Measurements from ENCODE around the gene DPP3.
"Not testable (repeated sequence)": the region's sequence is repeated elsewhere in the genome, so short reads cannot be mapped to it uniquely, and the experiment has no call there.

Gene DPP3, protein sequence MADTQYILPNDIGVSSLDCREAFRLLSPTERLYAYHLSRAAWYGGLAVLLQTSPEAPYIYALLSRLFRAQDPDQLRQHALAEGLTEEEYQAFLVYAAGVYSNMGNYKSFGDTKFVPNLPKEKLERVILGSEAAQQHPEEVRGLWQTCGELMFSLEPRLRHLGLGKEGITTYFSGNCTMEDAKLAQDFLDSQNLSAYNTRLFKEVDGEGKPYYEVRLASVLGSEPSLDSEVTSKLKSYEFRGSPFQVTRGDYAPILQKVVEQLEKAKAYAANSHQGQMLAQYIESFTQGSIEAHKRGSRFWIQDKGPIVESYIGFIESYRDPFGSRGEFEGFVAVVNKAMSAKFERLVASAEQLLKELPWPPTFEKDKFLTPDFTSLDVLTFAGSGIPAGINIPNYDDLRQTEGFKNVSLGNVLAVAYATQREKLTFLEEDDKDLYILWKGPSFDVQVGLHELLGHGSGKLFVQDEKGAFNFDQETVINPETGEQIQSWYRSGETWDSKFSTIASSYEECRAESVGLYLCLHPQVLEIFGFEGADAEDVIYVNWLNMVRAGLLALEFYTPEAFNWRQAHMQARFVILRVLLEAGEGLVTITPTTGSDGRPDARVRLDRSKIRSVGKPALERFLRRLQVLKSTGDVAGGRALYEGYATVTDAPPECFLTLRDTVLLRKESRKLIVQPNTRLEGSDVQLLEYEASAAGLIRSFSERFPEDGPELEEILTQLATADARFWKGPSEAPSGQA

DNA sequence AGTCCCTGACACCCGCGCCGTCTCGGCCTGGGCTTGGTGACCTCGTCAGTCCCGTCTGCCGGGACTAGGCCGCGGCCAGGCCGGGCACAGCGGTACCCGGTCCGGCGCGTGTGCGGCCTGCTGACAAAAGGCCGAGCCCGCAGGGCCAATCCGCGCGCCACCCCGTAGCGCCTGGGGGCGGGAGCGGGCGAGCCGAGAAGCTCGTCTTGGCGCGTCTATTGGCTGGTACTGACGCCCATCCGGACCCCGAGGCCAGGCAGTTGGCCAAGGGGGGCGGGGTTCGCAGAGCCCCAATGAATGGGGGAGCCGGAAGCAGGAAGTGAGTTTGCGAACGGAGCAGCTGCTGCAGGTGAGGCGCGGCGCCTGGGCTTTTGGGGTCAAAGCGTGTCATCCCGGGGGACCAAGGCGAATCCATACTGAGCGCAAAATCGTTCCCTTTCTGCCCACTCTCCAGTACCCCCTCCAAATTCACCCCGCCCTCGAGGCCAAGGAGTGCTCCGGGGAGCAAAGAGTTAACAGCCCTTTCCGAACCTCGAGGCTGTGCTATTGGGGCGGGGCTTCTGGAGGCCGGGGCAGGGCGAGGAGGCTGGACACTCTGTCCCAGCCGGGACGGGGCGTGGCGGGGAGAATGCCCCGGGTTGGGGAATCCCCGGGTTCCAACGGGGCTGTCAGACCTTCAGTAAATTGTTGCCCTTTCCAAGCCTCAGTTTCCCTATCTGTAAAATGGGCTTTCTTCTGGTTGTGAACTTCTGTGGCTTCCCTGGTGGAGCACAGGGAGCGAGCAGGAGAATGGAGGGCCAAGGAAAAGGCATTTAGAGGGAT is at the start of gene DPP3:
DPP3 (plus strand) TSS at position 318 of the 822 bp plus-strand sequence. CDS start 1,767 bp downstream, outside the sequence.
- DNase-seq, result peak; percentile 90 to 91

DNA sequence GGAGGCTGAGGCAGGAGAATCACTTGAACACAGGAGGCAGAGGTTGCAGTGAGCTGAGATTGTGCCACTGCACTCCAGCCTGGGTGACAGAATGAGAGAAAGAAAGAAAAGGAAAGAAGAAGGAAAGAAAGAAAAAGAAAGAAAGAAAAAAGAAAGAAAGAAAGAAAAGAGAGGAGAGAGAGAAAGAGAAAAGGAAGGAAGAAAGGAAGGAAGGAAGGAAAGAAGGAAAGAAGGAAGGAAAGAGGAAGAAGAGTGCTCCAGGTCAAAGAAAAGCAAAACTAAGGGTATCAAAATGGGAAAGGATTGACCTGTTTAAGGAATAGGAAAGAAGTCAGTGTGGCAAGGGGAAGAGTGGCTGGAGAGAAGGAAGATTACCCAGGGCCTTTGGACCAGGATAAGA is 48.9 kb upstream of the DPP3 start:
- DNase-seq, result not testable (repeated sequence)

DNA sequence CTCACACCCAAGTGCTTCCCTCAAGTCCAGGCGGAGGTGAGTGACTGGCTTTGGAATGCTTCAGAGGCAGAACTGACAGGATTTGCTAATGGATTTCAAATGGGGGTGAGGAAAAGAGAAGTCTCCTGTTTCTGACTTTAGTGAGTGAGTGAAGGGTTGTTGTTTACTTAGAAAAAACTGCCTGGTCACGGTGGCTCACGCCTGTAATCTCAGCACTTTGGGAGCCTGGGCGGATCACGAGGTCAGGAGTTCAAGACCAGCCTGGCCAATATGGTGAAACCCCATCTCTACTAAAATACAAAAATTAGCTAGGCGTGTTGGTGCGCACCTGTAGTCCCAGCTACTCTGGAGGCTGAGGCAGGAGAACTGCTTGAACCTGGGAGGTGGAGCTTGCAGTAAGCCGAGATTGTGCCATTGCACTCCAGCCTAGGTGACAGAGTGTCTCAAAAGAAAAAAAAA is 48.3 kb upstream of the DPP3 start:
- DNase-seq, result not testable (repeated sequence)

DNA sequence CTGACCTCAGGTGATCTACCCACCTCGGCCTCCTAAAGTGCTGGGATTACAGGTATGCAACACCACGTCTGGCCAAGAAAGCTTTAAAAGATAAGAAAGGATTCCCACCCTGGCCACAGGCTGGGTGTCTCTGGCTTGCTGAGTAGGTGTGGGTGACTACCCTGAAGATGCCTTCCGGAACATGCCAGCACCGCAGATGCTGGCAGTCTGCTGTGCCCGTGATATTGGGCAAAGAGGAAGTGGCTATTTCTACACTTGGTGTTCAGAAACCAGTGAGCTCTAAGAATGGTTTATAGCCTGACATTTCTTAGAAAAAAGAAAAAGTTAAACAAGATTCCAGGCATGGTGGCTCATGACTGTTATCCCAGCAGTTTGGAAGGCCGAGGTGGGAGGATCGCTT is 47.6 kb upstream of the DPP3 start:
- DNase-seq, result no peak

DNA sequence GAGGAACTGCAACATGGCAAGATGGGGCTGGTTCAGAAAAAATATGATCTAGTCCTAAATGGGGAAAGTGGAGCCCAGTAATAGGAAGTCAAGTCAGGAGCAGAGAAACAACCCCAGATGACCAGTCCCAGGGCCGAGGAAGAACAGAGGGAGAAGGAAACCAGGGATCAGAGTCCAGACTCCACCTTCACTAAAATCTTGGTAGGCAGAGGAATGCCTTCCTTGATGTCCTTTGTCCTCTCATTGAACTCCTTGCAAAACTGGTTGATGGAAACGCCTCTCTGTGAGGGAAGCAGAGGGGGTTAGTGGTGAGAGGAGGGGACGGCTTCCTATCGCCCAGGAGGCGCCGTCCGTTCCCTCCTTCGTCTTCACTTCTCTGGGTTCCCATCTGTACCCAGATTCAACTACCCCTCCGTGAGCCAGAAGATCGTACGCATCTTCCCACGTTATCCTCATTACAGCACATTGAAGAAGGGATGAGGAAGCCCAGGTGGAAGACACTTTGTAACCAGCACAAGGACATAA is 42.2 kb upstream of the DPP3 start:
- no peak for DNase-seq

DNA sequence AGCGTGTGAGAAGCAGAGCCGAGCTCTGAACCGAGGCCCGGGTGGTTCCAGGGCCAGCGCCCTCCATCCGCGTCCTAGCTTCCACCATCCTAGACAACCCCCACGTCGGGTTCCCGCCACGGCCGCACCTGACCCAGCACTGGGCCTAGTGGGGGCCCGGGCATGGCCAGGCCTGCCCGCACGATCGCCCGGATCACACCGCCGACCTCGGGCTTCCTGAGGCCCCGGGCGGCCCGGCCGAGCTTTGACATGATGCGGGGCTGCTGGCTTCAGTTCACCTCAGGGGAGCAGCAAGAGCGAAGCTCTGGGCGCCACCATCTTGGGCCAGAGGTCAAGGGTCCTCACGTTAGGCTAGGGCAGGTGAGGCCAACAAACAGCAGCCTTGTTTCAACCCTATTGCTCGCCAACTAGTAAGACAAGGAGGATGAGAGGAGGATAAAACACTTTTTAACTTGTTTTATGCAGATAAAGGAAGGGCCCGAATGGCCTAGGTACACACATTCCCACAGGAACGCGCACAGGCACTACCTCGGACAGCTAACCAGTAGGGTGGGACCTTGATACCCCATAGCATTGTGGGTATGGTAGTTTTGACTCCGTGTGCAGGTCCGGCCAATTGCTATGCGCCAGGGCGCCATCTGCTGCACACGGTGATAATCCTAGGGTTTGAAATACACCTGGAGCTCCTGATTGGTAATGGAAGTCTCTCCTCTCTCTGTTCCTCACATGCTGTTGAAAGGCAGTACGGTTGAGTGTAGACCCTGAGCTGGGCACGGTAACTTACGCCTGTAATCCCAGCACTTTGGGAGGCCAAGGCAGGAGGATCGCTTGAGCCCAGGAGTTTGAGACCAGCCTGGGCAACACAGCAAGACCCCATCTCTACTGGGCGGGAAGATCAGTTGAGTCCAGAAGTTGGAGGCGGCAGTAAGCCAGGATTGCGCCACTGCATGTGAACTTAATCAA is 41.4 kb upstream of the DPP3 start, which contains the start of gene MRPL11:
MRPL11 (minus strand) TSS at position 345 of the 963 bp plus-strand sequence; CDS start at position 251, 94 bp downstream.
- peak; percentile 89 to 90 for DNase-seq

DNA sequence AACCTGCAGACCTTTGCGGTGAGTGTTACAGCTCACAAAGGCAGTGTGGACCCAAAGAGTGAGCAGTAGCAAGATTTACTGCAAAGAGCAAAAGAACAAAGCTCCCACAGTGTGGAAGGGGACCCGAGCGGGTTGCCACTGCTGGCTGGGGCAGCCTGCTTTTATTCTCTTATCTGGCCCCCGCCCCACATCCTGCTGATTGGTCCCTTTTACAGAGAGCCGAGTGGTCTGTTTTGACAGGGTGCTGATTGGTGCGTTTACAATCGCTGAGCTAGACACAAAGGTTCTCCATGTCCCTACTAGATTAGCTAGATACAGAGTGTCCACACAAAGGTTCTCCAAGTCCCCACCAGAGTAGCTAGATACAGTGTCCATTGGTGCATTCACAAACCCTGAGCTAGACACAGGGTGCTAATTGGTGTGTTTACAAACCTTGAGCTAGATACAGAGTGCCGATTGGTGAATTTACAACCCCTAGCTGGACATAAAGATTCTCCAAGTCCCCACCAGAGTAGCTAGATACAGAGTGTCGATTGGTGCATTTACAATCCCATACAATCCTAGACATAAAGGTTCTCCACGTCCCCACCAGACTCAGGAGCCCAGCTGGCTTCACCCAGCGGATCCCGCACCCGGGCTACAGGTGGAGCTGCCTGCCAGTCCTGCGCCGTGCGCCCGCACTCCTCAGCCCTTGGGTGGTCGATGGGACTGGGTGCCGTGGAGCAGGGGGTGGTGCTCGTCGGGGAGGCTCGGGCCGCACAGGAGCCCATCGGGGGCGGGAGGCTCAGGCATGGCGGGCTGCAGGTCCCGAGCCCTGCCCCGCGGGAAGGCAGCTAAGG is 39.9 kb upstream of the DPP3 start:
- not testable (repeated sequence) for DNase-seq

DNA sequence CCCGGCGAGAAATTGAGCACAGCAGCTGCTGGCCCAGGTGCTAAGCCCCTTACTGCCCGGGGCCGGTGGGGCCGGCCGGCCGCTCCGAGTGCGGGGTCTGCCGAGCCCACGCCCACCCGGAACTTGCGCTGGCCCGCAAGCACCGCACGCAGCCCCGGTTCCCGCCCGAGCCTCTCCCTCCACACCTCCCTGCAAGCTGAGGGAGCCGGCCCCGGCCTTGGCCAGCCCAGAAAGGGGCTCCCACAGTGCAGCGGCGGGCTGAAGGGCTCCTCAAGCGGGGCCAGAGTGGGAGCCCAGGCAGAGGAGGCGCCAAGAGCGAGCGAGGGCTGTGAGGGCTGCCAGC is 39.3 kb upstream of the DPP3 start:
- not testable (repeated sequence) for DNase-seq

DNA sequence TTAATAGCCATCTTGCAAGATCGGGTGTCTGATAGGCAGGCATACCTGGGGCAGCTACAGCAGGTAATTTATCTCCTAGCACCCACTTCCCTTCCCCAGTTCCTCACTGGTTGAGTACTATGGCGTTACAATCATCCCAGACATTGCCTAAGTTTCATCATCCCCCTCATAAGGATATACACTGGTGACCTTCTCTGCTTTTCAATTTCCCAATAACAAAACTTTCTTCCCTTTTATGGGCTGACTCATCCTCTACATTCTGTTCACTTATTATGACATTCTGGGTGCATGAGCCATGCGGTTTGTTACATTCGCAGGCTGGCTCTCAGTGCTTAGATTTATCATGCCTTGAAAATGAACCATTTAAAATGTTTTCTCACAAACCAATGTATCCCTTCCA is 36.6 kb upstream of the DPP3 start:
- DNase-seq, result no peak

DNA sequence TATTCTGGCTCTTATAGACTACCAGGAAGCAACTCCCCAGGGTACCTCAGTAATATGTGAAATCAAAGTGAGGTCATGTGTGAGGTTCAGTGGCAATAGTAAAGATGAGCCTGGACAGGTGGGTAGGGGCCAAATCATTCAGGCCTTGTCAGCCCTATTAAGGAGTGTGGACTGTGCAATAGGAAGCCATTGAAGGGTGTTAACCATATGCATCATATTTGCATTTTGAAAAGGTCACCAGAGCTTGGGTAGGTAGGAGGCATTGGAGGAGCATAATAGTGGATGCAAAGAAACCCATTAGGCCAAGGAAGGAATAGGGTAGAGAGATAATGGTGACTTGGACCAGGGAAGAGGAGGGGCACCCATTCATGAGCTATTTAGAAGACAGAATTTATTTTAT is 33.2 kb upstream of the DPP3 start:
- DNase-seq, result no peak

DNA sequence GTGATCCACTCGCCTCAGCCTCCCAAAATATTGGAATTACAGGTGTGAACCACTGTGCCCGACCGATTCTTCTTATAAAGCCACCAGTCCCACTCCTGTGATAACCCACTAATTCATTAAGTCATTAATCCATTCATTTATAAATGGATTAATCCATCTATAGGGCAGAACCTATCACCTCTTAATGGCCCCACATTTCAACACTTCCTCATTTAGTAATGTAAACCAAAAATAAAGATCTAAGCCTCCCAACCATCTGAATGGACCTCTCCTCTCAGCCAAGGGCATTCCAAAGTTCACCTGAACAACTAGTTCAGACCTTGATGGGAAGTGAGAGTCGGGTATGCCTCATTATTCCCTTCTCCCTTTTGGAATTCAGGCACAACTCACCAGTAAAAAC is 31.7 kb upstream of the DPP3 start:
- DNase-seq, result no peak

DNA sequence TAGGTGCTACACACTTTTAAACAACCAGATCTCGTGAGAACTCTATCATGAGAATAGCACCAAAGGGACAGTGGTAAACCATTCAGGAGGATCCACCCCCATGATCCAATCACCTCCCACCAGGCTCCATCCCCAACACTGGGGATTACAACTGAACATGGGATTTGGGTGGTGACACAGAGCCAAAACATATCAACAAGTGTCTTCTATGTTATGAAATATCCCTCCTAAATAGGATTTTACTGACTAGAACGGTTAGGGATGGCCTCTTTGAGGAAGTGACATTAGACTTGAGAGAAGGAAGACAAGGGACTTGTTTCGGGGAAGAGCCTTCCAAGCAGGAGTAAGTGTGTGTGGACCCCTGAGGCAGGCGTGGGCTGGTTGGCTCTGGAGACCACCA is 29.7 kb upstream of the DPP3 start:
- no peak for DNase-seq

DNA sequence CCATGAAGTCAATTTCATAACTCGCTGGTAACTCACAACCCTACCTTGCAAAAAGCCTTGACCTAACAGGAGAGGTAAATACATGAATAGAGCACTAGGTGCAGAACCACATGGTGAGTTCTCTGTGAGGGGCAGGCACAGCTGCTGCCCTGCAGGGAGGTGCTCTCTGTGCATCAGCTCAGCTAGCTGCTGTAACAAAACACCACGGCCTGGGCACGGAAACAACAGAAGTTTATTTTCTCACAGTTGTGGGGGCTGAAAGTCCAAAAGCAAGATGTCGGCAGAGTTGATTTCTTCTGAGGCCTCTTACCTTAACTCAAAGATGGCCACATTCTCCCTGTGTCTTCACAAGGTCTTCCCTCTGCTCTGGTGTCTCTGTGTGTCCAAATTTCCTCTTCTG is 28.6 kb upstream of the DPP3 start:
- DNase-seq, result no peak

DNA sequence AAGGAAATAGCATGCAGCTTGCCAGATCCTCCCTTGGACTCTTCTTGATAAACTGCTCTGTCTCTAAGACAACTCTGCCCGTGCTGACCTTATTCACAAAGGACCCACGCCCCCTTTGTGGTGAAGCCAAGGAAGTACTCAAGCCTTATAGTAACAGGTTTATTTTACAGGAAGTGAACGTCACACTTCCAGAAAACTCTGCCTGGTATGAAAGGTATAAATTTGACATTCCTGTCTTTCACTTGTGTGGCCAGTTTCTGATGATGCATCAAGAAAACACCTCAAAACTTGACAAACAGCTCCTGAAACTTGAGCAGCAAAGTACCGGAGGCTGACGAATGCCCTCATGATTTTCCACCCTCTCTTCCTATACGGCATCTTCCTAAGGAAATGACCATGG is 26.0 kb upstream of the DPP3 start:
- no peak for DNase-seq

DNA sequence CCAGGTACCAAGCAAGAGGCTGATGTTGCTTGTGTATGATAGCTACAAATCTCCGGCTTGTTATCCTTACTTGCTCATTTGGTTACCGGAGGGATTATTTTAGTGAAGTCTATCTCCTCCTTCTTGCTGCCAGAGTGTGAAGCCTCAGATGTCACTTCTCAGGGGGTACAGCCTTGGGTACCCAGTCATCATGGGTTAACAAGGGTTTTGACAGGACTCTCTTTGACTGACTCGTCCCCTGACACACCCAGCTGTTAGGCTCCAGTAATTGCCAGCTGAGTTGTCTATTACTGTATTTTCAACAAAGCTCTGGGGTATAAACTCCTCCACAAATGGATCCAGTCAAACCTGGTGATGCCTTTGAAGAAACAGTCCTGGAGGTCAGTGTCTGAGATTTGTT is 25.4 kb upstream of the DPP3 start:
- DNase-seq, result no peak

DNA sequence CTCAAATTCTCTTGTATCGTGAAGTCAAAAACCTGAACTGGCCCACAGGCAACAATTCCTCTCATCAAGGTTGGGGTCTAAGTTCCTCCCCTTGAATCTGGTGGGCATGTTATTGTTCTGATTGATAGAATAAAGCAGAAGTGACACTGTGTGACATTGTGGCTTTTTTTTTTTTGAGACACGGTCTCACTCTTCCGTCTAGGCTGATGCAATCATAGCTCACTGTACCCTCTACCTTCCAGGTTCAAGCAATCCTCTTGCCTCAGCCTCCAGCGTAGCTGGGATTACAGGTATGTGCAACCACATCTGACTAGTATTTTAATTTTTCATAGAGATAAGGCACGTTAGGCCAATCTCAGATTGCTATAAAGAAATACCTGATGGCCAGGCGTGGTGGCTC is 22.4 kb upstream of the DPP3 start:
- no peak for DNase-seq

DNA sequence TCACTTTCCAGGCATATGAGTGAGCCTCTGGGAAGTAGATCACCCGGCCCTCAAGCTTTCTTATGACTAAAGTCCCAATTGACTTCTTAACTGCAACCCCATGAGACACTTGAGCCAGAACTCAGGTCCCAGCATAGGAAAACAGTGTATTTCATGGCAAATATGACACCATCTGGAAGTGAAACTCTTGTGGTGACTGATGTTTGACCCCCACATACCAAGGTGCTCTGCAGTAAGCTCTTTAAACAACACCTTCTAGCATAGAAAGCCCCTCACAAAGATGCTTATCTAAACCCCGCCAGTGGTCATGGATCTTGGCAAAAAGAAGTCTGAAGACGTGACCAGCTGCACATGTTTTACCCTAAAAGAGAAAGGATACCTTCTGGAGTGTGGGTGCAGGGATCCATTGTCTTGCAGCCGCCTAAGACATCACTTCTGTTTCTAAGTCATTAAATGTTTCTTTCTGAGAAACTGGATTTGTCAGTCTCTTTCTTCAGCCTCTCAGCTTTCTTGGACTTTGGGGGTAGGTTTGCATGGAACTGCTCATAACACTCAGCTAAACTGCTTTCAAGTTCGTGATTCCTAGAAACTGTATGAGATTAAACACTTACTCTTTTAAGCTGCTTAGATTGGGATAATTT is 21.0 kb upstream of the DPP3 start:
- DNase-seq, result no peak

DNA sequence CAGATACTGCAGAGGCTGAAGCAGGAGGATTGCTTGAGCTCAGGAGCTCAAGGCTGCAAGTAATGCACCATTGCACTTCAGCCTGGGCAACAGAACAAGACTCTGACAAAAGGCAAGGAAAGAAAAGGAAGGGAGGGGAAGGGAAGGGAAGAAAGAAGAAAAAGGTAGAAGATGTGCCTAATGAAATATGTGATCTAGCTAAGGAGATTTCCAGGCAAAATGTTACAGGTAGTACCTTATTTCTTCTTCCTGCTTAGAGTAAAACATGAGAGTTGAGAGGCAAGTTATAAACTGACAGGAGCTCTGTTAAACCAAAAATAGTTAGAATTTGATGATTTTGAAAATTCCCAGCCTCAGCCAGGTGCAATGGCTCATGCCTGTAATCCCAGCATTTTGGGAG is 18.2 kb upstream of the DPP3 start:
- DNase-seq, result no peak

DNA sequence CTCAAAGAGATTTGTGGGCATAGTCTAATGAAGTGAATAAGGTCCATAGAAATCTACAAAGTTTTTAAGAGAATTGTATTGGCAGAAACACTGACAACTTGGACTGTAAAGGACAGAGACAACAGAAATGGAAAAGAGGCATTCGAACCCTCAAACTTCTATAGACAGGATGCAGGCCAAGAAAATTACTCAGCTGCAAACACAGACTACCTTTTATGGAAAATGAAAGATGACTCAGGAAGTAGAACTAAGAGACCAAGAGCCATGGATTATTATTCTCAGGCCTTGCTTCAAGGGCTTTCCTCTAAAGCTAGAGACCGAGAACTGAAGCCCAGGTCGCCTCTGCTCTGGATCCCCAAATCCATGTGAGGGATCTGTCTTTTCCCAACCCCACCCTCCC is 17.3 kb upstream of the DPP3 start:
- DNase-seq, result no peak

DNA sequence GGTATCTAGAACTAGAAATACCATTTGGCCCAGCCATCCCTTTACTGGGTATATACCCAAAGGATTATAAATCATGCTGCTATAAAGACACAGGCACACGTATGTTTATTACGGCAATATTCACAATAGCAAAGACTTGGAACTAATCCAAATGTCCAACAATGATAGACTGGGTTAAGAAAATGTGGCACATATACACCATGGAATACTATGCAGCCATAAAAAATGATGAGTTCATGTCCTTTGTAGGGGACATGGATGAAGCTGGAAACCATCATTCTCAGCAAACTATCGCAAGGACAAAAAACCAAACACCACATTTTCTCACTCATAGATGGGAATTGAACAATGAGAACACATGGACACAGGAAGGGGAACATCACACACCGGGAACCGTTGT is 16.1 kb upstream of the DPP3 start:
- DNase-seq, result not testable (repeated sequence)
